Measurements from ENCODE around the gene STX2. TPM values are rescaled to one million over a fixed set of nuclear protein-coding genes. Genes with fewer than 3 reads are reported as not detected.
"Not testable (repeated sequence)": the region's sequence is repeated elsewhere in the genome, so short reads cannot be mapped to it uniquely, and the experiment has no call there.

Gene STX2
- total RNA-seq, 1 donor from 2014 or later: 16.5 TPM

GRCh38 chr12:130876758-130877157, 37.7 kb upstream of the STX2 start:
- intact Hi-C loops (cut with DNase I): no loop called here
- peaks cover 4 to 37% of the 10 kb centered on the region in 2 donors for H3K36me3 ChIP-seq
- H3K27me3 ChIP-seq: no peaks in the 10 kb centered on the region
- TF ChIP-seq POLR2AphosphoS5 (IDR thresholded peaks at IDR 0.05; ENCODE audit: insufficient read depth in 1 of 2, low read depth in 1 of 2) (no peak), POLR2A (IDR thresholded peaks at IDR 0.05) (no peak), CTCF (IDR thresholded peaks at IDR 0.05) (no peak)
- DNase-seq (ENCODE audit: extremely low spot score in 2 of 2): no peak
- H3K27ac ChIP-seq: no peak overlapping the region
- H3K4me3 ChIP-seq: no peak overlapping the region
- H3K4me1 ChIP-seq: peaks cover 38% of the 10 kb centered on the region
- no peaks in the 10 kb centered on the region for H3K9me3 ChIP-seq

- intact Hi-C loops (cut with DNase I): no loop called here
- H3K27ac ChIP-seq: no peak overlapping the region
- H3K4me3 ChIP-seq: no peak overlapping the region
- no peak for DNase-seq (ENCODE audit: extremely low spot score in 2 of 2)
- H3K36me3 ChIP-seq: peaks cover 4 to 37% of the 10 kb centered on the region in 2 donors
- no peaks in the 10 kb centered on the region for H3K27me3 ChIP-seq
- TF ChIP-seq POLR2A (IDR thresholded peaks at IDR 0.05) (no peak), CTCF (IDR thresholded peaks at IDR 0.05) (no peak), POLR2AphosphoS5 (IDR thresholded peaks at IDR 0.05; ENCODE audit: insufficient read depth in 1 of 2, low read depth in 1 of 2) (no peak)
- no peaks in the 10 kb centered on the region for H3K9me3 ChIP-seq
- peaks cover 40% of the 10 kb centered on the region for H3K4me1 ChIP-seq
Observed at GRCh38 chr12:130876297-130876696, 37.2 kb upstream of the STX2 start.

- H3K9me3 ChIP-seq; intact Hi-C loops (cut with DNase I); H3K27me3 ChIP-seq; DNase-seq (ENCODE audit: extremely low spot score in 2 of 2); H3K27ac ChIP-seq; H3K4me3 ChIP-seq: not testable (repeated sequence)
- Histone ChIP-seq H3K36me3 (peaks cover 4 to 37% of the 10 kb centered on the region in 2 donors), H3K4me1 (peaks cover 44% of the 10 kb centered on the region)
Observed at GRCh38 chr12:130875708-130876107, 36.7 kb upstream of the STX2 start.

GRCh38 chr12:130875193-130875592, 36.1 kb upstream of the STX2 start:
- intact Hi-C loops (cut with DNase I): no loop called here
- TF ChIP-seq CTCF (IDR thresholded peaks at IDR 0.05) (no peak), POLR2AphosphoS5 (IDR thresholded peaks at IDR 0.05; ENCODE audit: insufficient read depth in 1 of 2, low read depth in 1 of 2) (no peak), POLR2A (IDR thresholded peaks at IDR 0.05) (no peak)
- Histone ChIP-seq H3K36me3 (peaks cover 4 to 37% of the 10 kb centered on the region in 2 donors), H3K9me3 (no peaks in the 10 kb centered on the region), H3K4me3 (no peak overlapping the region), H3K27ac (no peak overlapping the region), H3K27me3 (no peaks in the 10 kb centered on the region), H3K4me1 (peaks cover 42% of the 10 kb centered on the region)
- no peak for DNase-seq (ENCODE audit: extremely low spot score in 2 of 2)

- no peak for DNase-seq (ENCODE audit: extremely low spot score in 2 of 2)
- peaks cover 38% of the 10 kb centered on the region for H3K4me1 ChIP-seq
- H3K27me3 ChIP-seq: no peaks in the 10 kb centered on the region
- H3K9me3 ChIP-seq: no peaks in the 10 kb centered on the region
- no peak overlapping the region for H3K27ac ChIP-seq
- TF ChIP-seq POLR2AphosphoS5 (IDR thresholded peaks at IDR 0.05; ENCODE audit: insufficient read depth in 1 of 2, low read depth in 1 of 2) (no peak), POLR2A (IDR thresholded peaks at IDR 0.05) (no peak), CTCF (IDR thresholded peaks at IDR 0.05) (no peak)
- no peak overlapping the region for H3K4me3 ChIP-seq
- H3K36me3 ChIP-seq: peaks cover 4 to 37% of the 10 kb centered on the region in 2 donors
- intact Hi-C loops (cut with DNase I): no loop called here
Observed at GRCh38 chr12:130874696-130875095, 35.6 kb upstream of the STX2 start.

- DNase-seq (ENCODE audit: extremely low spot score in 2 of 2): no peak
- no peak overlapping the region for H3K27ac ChIP-seq
- H3K4me1 ChIP-seq: peaks cover 38% of the 10 kb centered on the region
- H3K4me3 ChIP-seq: no peak overlapping the region
- no peaks in the 10 kb centered on the region for H3K9me3 ChIP-seq
- H3K36me3 ChIP-seq: peaks cover 4 to 37% of the 10 kb centered on the region in 2 donors
- H3K27me3 ChIP-seq: no peaks in the 10 kb centered on the region
- TF ChIP-seq POLR2A (IDR thresholded peaks at IDR 0.05): no peak
- TF ChIP-seq POLR2AphosphoS5 (IDR thresholded peaks at IDR 0.05; ENCODE audit: insufficient read depth in 1 of 2, low read depth in 1 of 2): no peak
- TF ChIP-seq CTCF (IDR thresholded peaks at IDR 0.05): no peak
- intact Hi-C loops (cut with DNase I): no loop called here
Observed at GRCh38 chr12:130873825-130874224, 34.8 kb upstream of the STX2 start.
